Heart left ventricle (tissue), 13 donors: ENCODE measurements around the gene SNX21.

ENCODE experiments used
- POLR2A ChIP-seq, 2 donors: fragments of 450-650 bp; IDR thresholded peaks; one replicate each; pipeline ENCODE4 v1.6.1; 2017; ENCODE audit warnings: antibody characterized with exemption in 2 of 2, mild to moderate bottlenecking in 2 of 2, moderate library complexity in 2 of 2
- TF ChIP-seq, protein P1 (sequence below), 12 donors: fragments of 200-600 bp; sonication (generic) in 4 of 12; IDR thresholded peaks; one replicate each; pipeline versions ENCODE4 v1.5.0 to v1.8.0; 2018 to 2022; ENCODE audit warnings: antibody characterized with exemption in 12 of 12, mild to moderate bottlenecking in 5 of 12
- donor health status: ischemic (EF 13 %, LVEDD 7.1; RV severe dilation, severe dysfunction).
- donor health status: DM: no; HTN: yes; CAD: no.
- donor health status: DM: no; HTN: no; CAD: no.
- donor health status: ischemic (EF 25% LVEDD 6.9; RV normal size, moderate dysfunction).
- donor health status: ischemic (EF 25% LVEDD 5.7; RV mildly dilated, moderate dysfunction).
- donor health status: ischemic (EF 35%, LVEDD 5.7; RV mildly dilated, moderate dysfunction).
- donor health status: nonischemic (EF 11% LVEDD 7.7; RV severe dilation, severe dysfunction).
- donor health status: DM: yes; HTN: yes; CAD: no.
- donor health status: PGD.
- donor health status: ischemic (EF 29% LVEDD 5.4; RV normal size, mild dysfunction).
- donor health status: nonischemic (EF 23%, LVEDD 6.1; RV moderate dilation, normal function).

DNA sequence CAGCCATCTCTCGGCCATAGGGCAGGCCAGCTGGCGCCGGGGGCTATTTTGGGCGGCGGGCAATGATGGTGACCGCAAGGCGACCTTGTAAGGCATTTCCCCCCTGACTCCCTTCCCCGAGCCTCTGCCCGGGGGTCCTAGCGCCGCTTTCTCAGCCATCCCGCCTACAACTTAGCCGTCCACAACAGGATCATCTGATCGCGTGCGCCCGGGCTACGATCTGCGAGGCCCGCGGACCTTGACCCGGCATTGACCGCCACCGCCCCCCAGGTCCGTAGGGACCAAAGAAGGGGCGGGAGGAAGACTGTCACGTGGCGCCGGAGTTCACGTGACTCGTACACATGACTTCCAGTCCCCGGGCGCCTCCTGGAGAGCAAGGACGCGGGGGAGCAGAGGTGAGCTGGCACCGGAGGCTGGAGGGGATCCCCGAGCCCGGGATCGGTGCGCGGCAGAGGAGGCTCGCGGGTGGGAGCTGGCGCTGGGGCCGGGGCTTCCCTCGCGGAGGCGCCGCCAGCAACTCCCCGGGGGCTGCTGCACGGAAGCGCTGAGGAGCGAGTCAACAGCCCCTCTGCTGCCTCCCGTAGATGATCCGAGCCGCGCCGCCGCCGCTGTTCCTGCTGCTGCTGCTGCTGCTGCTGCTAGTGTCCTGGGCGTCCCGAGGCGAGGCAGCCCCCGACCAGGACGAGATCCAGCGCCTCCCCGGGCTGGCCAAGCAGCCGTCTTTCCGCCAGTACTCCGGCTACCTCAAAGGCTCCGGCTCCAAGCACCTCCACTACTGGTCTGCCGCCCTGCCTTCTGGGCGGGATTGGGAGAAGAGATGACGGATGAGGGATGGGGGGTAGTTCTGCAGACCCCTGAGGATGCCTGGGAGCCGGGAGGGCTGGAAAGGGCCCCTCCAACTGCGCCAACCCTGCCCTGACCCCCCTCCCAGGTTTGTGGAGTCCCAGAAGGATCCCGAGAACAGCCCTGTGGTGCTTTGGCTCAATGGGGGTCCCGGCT lies 57.7 kb downstream of the SNX21 start, which contains the start of the genes CTSA and NEURL2:
- TF ChIP-seq, protein P1, sequence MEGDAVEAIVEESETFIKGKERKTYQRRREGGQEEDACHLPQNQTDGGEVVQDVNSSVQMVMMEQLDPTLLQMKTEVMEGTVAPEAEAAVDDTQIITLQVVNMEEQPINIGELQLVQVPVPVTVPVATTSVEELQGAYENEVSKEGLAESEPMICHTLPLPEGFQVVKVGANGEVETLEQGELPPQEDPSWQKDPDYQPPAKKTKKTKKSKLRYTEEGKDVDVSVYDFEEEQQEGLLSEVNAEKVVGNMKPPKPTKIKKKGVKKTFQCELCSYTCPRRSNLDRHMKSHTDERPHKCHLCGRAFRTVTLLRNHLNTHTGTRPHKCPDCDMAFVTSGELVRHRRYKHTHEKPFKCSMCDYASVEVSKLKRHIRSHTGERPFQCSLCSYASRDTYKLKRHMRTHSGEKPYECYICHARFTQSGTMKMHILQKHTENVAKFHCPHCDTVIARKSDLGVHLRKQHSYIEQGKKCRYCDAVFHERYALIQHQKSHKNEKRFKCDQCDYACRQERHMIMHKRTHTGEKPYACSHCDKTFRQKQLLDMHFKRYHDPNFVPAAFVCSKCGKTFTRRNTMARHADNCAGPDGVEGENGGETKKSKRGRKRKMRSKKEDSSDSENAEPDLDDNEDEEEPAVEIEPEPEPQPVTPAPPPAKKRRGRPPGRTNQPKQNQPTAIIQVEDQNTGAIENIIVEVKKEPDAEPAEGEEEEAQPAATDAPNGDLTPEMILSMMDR (IDR thresholded peaks at IDR 0.05): peak in 2 of 12 donors; percentile 3 to 7
- peak in 1 of 2 donors; percentile 68 for TF ChIP-seq POLR2A (IDR thresholded peaks at IDR 0.05)
